Hepatocyte (in vitro differentiated cells): ENCODE results near the gene USP30. TPM values are rescaled to one million over a fixed set of nuclear protein-coding genes. Genes with fewer than 3 reads are reported as not detected.
"Not testable (repeated sequence)": the region's sequence is repeated elsewhere in the genome, so short reads cannot be mapped to it uniquely, and the experiment has no call there.

Experiments
- DNase-seq: peaks from one replicate; pipeline ENCODE4 v3.0.0-alpha.2; 2016; ENCODE audit warnings: low spot score
- H2AFZ ChIP-seq: fragments of 200-600 bp; sonication (generic); 2 replicates; pipeline ENCODE4 v1.6.0; 2016; ENCODE audit warnings: antibody characterized with exemption, mild to moderate bottlenecking
- H3K27ac ChIP-seq: fragments of 200-600 bp; sonication (generic); 2 replicates; pipeline ENCODE4 v1.5.1; 2016; ENCODE audit warnings: mild to moderate bottlenecking
- H3K27me3 ChIP-seq: fragments of 200-600 bp; sonication (generic); 2 replicates; pipeline ENCODE4 v1.6.1; 2016
- H3K36me3 ChIP-seq: fragments of 200-600 bp; sonication (generic); replicated peaks from 2 replicates; pipeline ENCODE4 v1.5.1; 2016; ENCODE audit warnings: low read depth; ENCODE audit not compliant: insufficient read depth
- H3K4me1 ChIP-seq: fragments of 200-600 bp; sonication (generic); 2 replicates; pipeline ENCODE4 v1.5.1; 2016; ENCODE audit warnings: mild to moderate bottlenecking, moderate library complexity; ENCODE audit not compliant: insufficient read depth
- H3K4me2 ChIP-seq: fragments of 200-600 bp; sonication (generic); 2 replicates; pipeline ENCODE4 v1.6.0; 2016
- H3K4me3 ChIP-seq: fragments of 200-600 bp; sonication (generic); 2 replicates; pipeline ENCODE4 v1.5.1; 2016; ENCODE audit warnings: mild to moderate bottlenecking
- H3K79me2 ChIP-seq: fragments of 200-600 bp; sonication (generic); 2 replicates; pipeline ENCODE4 v1.6.0; 2017; ENCODE audit warnings: mild to moderate bottlenecking
- H3K9me2 ChIP-seq: fragments of 200-600 bp; sonication (generic); replicated peaks from 2 replicates; pipeline ENCODE4 v1.6.0; 2017; ENCODE audit warnings: mild to moderate bottlenecking; ENCODE audit not compliant: insufficient read depth
- H3K9me3 ChIP-seq: fragments of 200-600 bp; sonication (generic); 2 replicates; pipeline ENCODE4 v1.5.1; 2016; ENCODE audit warnings: low read depth, mild to moderate bottlenecking
- H4K20me1 ChIP-seq: fragments of 200-600 bp; sonication (generic); 2 replicates; pipeline ENCODE4 v1.6.0; 2016; ENCODE audit warnings: mild to moderate bottlenecking; ENCODE audit not compliant: insufficient read depth, poor library complexity, severe bottlenecking
- EZH2 ChIP-seq: fragments of 200-600 bp; sonication (generic); IDR thresholded peaks from 2 replicates; pipeline ENCODE4 v1.6.1; 2016; ENCODE audit warnings: antibody characterized with exemption, mild to moderate bottlenecking, borderline replicate concordance
- EZH2phosphoT487 ChIP-seq: fragments of 200-600 bp; sonication (generic); IDR thresholded peaks from one replicate; pipeline ENCODE4 v1.6.1; 2018; ENCODE audit warnings: antibody characterized with exemption, mild to moderate bottlenecking, low read depth, moderate library complexity; ENCODE audit not compliant: unreplicated experiment, severe bottlenecking
- WGBS: methylation state at CpG from one replicate; pipeline ENCODE4 v1.1.6; 2016; ENCODE audit warnings: low lambda C conversion rate; ENCODE audit errors: missing lambda C conversion rate; 5-methylcytosine and 5-hydroxymethylcytosine counted together
- polyA plus RNA-seq: library from polyadenylated mRNA; unstranded; fragments of >200 nt; fragmentation: Nextera tagmentation; extraction: Ambion mirVana; gene quantifications from 2 replicates; pipeline ENCODE4 v1.2.1, GENCODE V29; 2016
- total RNA-seq: library from RNA; depleted of rRNA; stranded (reverse); fragments of >200 nt; gene quantifications from 2 replicates; pipeline ENCODE4 v1.2.3, GENCODE V29; 2014
- TF ChIP-seq, protein P1 (sequence below): fragments of 200-600 bp; sonication (generic); IDR thresholded peaks from 2 replicates; pipeline ENCODE4 v1.5.1; 2016; ENCODE audit warnings: antibody characterized with exemption, mild to moderate bottlenecking; ENCODE audit not compliant: poor library complexity

The USP30 gene
- total and polyA plus RNA-seq, 2 experiments from 2014 or later, result 12.5 to 13.8 TPM

DNA sequence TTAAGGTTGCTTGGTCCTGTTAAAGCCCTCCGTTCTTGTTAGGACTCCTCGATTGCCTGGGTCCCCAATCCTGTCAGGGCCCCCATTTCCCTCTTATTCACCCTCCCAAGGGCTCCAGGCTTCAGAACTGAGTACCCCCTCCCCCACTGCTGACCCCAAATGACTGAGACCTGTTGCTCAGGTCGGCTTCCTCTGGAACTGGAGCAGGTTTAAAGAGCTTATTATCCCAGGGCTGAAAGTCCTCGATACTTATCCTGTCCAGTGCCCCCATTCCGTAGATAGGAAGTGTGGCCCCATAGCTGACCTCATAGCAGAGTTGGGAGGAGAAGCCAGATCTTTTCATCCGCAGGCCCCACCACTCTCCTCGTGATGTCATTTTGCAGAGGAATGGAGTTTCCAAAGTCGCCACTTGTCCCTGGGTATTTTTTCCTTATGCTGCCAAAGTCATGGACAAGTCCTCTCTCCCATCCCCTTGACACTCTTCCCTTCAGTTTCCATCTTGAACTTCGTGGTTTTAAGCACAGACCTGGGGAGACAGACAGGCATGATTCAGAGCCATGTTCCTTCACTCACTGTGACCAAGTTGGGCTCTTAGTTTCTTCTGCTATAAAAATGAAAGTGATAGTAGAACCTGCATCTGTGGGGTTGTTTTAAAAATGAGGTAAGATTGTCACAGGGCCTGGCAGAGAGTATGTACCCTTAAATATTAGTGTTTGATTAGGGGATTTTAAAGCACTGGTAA is 1.2 kb downstream of the USP30 start:
- WGBS, result 53% methylated on average over 9 of the region's 9 CpGs
- Histone ChIP-seq H3K27ac (peak overlapping the region; percentile 84), H3K4me3 (peak overlapping the region; percentile 74), H3K79me2 (peaks cover 27% of the 10 kb centered on the region), H3K9me3 (no peaks in the 10 kb centered on the region), H4K20me1 (no peaks in the 10 kb centered on the region), H2AFZ (peak overlapping the region; percentile 79), H3K4me2 (peak overlapping the region; percentile 74), H3K36me3 (no peaks in the 10 kb centered on the region), H3K9me2 (no peaks in the 10 kb centered on the region), H3K4me1 (peaks cover 12% of the 10 kb centered on the region), H3K27me3 (no peaks in the 10 kb centered on the region)
- no peak for TF ChIP-seq EZH2phosphoT487
- no peak for DNase-seq

DNA sequence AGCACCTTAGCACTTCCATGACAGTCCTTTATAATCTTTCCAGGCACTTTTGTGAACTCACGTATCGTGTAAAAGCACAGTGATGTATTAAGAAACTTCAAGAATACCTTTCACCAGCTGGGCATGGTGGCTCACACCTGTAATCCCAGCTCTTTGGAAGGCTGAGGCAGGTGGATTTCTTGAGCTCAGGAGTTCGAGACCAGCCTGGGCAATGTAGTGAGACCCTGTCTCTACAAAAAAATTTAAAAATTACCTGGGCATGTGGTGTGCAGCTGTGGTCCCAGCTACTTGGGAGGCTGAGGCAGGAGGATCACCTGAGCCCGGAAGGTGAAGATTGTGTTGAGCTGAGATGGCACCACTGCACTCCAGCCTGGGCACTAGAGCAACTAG is 1.7 kb downstream of the USP30 start:
- H3K27me3 ChIP-seq, H3K9me2 ChIP-seq, H3K9me3 ChIP-seq, H3K4me3 ChIP-seq, H4K20me1 ChIP-seq, H3K36me3 ChIP-seq, DNase-seq: not testable (repeated sequence)
- H2AFZ ChIP-seq, result peak overlapping the region; percentile 79
- H3K27ac ChIP-seq, result peak overlapping the region; percentile 84
- peaks cover 27% of the 10 kb centered on the region for H3K79me2 ChIP-seq
- H3K4me1 ChIP-seq, result peaks cover 12% of the 10 kb centered on the region
- peak overlapping the region; percentile 74 for H3K4me2 ChIP-seq
- WGBS, result 97% methylated on average over 4 of the region's 4 CpGs

DNA sequence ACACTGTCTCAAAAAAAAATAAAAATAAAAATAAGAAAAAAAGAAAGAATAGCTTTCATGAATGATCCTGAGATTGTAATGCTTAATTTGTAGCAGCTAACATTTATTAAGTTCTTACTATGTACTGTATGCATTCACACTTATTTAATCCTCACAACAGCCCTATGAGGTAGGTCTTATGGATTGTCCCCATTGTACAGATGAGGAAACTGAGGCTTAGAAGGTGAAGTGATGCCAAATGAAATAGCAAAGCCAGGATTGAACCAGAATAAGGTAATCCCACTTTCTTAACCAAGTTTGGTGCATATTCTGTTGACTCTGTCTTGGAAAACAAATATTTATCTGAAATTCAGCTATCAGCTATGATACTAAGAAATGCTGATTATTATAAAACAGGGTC is 2.1 kb downstream of the USP30 start:
- no peak for TF ChIP-seq EZH2phosphoT487
- no peaks in the 10 kb centered on the region for H4K20me1 ChIP-seq
- no peak overlapping the region for H3K4me3 ChIP-seq
- DNase-seq, result no peak
- no peak overlapping the region for H2AFZ ChIP-seq
- H3K79me2 ChIP-seq, result peaks cover 27% of the 10 kb centered on the region
- H3K4me2 ChIP-seq, result peak overlapping the region; percentile 74
- no peak overlapping the region for H3K27ac ChIP-seq
- H3K36me3 ChIP-seq, result no peaks in the 10 kb centered on the region
- H3K9me2 ChIP-seq, result no peaks in the 10 kb centered on the region
- no peaks in the 10 kb centered on the region for H3K27me3 ChIP-seq
- no peaks in the 10 kb centered on the region for H3K9me3 ChIP-seq
- H3K4me1 ChIP-seq, result peaks cover 12% of the 10 kb centered on the region

DNA sequence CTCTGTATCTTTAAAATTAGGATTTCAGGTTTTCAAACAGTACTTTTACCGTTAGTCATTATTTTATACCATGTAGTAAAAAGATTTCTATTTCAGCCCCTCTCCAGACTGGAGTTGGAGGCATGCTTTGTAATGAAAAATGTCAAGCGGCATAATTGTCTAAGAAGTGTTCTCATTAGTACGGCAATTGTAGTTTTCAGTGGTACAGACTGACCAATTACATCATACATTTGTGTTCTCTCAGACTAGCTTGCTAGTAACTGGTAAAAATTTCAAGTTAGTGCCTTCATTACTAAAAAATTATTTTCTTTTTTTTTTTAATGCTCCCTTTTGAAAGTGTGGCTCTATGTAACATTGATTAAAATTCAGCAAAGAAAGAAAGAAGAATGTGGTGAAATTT is 4.5 kb downstream of the USP30 start:
- Histone ChIP-seq H3K79me2 (peaks cover 27% of the 10 kb centered on the region), H3K4me3 (no peak overlapping the region), H3K9me3 (no peaks in the 10 kb centered on the region), H3K27me3 (no peaks in the 10 kb centered on the region), H4K20me1 (no peaks in the 10 kb centered on the region), H3K4me1 (peaks cover 12% of the 10 kb centered on the region), H3K36me3 (no peaks in the 10 kb centered on the region), H2AFZ (no peak overlapping the region), H3K27ac (no peak overlapping the region), H3K9me2 (no peaks in the 10 kb centered on the region), H3K4me2 (no peak overlapping the region)
- WGBS, result 87% methylated on average over 3 of the region's 3 CpGs
- no peak for DNase-seq
- TF ChIP-seq, protein P1, sequence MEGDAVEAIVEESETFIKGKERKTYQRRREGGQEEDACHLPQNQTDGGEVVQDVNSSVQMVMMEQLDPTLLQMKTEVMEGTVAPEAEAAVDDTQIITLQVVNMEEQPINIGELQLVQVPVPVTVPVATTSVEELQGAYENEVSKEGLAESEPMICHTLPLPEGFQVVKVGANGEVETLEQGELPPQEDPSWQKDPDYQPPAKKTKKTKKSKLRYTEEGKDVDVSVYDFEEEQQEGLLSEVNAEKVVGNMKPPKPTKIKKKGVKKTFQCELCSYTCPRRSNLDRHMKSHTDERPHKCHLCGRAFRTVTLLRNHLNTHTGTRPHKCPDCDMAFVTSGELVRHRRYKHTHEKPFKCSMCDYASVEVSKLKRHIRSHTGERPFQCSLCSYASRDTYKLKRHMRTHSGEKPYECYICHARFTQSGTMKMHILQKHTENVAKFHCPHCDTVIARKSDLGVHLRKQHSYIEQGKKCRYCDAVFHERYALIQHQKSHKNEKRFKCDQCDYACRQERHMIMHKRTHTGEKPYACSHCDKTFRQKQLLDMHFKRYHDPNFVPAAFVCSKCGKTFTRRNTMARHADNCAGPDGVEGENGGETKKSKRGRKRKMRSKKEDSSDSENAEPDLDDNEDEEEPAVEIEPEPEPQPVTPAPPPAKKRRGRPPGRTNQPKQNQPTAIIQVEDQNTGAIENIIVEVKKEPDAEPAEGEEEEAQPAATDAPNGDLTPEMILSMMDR, result no peak
- TF ChIP-seq EZH2, result no peak
- no peak for TF ChIP-seq EZH2phosphoT487

DNA sequence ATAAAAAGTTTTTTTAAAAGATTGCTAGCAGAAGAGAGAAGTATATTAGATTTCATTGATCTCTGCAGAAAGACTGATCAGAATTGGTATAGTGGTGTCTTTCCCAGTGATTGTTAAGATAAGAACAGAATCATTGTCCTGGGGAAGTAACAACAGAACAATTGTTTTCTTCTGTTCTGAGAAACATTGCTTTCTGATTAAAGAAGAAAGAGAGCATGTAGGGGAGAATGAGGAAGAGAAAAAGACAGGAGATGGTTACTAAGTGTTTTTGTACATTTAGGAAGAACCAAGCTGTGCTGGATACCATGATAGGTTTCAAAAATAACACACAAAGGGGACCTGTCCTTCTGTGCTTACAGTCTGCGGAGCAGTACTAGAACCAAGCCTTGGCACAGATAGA is 5.0 kb downstream of the USP30 start:
- Histone ChIP-seq H3K36me3 (no peaks in the 10 kb centered on the region), H3K27me3 (no peaks in the 10 kb centered on the region), H3K9me2 (no peaks in the 10 kb centered on the region), H3K27ac (no peak overlapping the region), H3K79me2 (peaks cover 27% of the 10 kb centered on the region), H3K4me3 (no peak overlapping the region), H2AFZ (no peak overlapping the region), H3K9me3 (no peaks in the 10 kb centered on the region), H3K4me2 (no peak overlapping the region), H4K20me1 (no peaks in the 10 kb centered on the region), H3K4me1 (peaks cover 12% of the 10 kb centered on the region)
- DNase-seq, result no peak
- TF ChIP-seq, protein P1, result no peak
- TF ChIP-seq EZH2phosphoT487 (no peak), EZH2 (no peak)
- 97% methylated on average over 1 of the region's 1 CpG for WGBS
